Smooth muscle cell (in vitro differentiated cells): ENCODE data around the gene MRPL45. TPM values are rescaled to one million over a fixed set of nuclear protein-coding genes. Genes with fewer than 3 reads are reported as not detected.

Source experiments
- DNase-seq: peaks from one replicate; lab custom pipeline; 2025; ENCODE audit not compliant: unreplicated experiment; lab: John Stamatoyannopoulos, UW
- H2AFZ ChIP-seq: fragments of 200-600 bp; sonication (generic); 2 replicates; pipeline ENCODE4 v1.6.0; 2016; ENCODE audit warnings: antibody characterized with exemption, low read depth, mild to moderate bottlenecking
- H3F3A ChIP-seq: fragments of 200-600 bp; sonication (generic); 2 replicates; pipeline ENCODE4 v1.6.0; 2017; ENCODE audit warnings: antibody characterized with exemption, low read depth
- H3K27ac ChIP-seq: fragments of 200-600 bp; sonication (generic); 2 replicates; pipeline ENCODE4 v1.5.1; 2016; ENCODE audit warnings: low read depth, mild to moderate bottlenecking
- H3K27me3 ChIP-seq: fragments of 200-600 bp; sonication (generic); 2 replicates; pipeline ENCODE4 v1.6.1; 2016; ENCODE audit warnings: low read depth, mild to moderate bottlenecking
- H3K36me3 ChIP-seq: fragments of 200-600 bp; sonication (generic); 2 replicates; pipeline ENCODE4 v1.5.1; 2016; ENCODE audit warnings: low read depth
- H3K4me1 ChIP-seq: fragments of 200-600 bp; sonication (generic); 2 replicates; pipeline ENCODE4 v1.5.1; 2016; ENCODE audit warnings: low read depth
- H3K4me2 ChIP-seq: fragments of 200-600 bp; sonication (generic); 2 replicates; pipeline ENCODE4 v1.6.0; 2016; ENCODE audit warnings: mild to moderate bottlenecking
- H3K4me3 ChIP-seq: fragments of 200-600 bp; sonication (generic); 2 replicates; pipeline ENCODE4 v1.5.1; 2016; ENCODE audit warnings: mild to moderate bottlenecking
- H3K79me2 ChIP-seq: fragments of 200-600 bp; sonication (generic); 2 replicates; pipeline ENCODE4 v1.6.0; 2016; ENCODE audit warnings: low read depth, mild to moderate bottlenecking
- H3K9ac ChIP-seq: fragments of 200-600 bp; sonication (generic); 2 replicates; pipeline ENCODE4 v1.6.0; 2016; ENCODE audit warnings: low read depth
- H3K9me3 ChIP-seq: fragments of 200-600 bp; sonication (generic); replicated peaks from 2 replicates; pipeline ENCODE4 v1.5.1; 2016; ENCODE audit warnings: low read depth
- H4K20me1 ChIP-seq: fragments of 200-600 bp; sonication (generic); 2 replicates; pipeline ENCODE4 v1.6.0; 2016; ENCODE audit warnings: low read depth
- WGBS: methylation state at CpG from one replicate; pipeline ENCODE4 v1.1.7; 2016; ENCODE audit warnings: low lambda C conversion rate; 5-methylcytosine and 5-hydroxymethylcytosine counted together
- polyA plus RNA-seq: library from polyadenylated mRNA; unstranded; fragments of >200 nt; fragmentation: Nextera tagmentation; extraction: Ambion mirVana; gene quantifications from 2 replicates; pipeline ENCODE4 v1.2.1, GENCODE V29; 2016
- total RNA-seq: library from RNA; depleted of rRNA; stranded (reverse); fragments of >200 nt; gene quantifications from 2 replicates; pipeline ENCODE4 v1.2.3, GENCODE V29; 2014
- TF ChIP-seq, protein P1 (sequence below): fragments of 200-600 bp; sonication (generic); IDR thresholded peaks from 2 replicates; pipeline ENCODE4 v1.5.1; 2017; ENCODE audit warnings: borderline replicate concordance, mild to moderate bottlenecking, antibody characterized with exemption; ENCODE audit not compliant: insufficient read depth, poor library complexity, severe bottlenecking

MRPL45 gene
- total and polyA plus RNA-seq, 2 experiments from 2014 or later, result 25.0 to 30.6 TPM

GRCh38 chr17:38341035-38341721 lies 44.2 kb downstream of the MRPL45 start:
- H3K4me1 ChIP-seq, result no peaks in the 10 kb centered on the region
- 66% methylated on average over 5 of the region's 5 CpGs for WGBS
- H3K9ac ChIP-seq, result no peak overlapping the region
- H3K27ac ChIP-seq, result no peak overlapping the region
- no peak overlapping the region for H3K4me3 ChIP-seq
- H3K79me2 ChIP-seq, result no peaks in the 10 kb centered on the region
- H2AFZ ChIP-seq, result no peak overlapping the region
- DNase-seq, result no peak
- peaks cover 5% of the 10 kb centered on the region for H3K27me3 ChIP-seq
- H3K4me2 ChIP-seq, result no peak overlapping the region
- no peaks in the 10 kb centered on the region for H3K36me3 ChIP-seq
- H3F3A ChIP-seq, result no peaks in the 10 kb centered on the region
- TF ChIP-seq, protein P1, sequence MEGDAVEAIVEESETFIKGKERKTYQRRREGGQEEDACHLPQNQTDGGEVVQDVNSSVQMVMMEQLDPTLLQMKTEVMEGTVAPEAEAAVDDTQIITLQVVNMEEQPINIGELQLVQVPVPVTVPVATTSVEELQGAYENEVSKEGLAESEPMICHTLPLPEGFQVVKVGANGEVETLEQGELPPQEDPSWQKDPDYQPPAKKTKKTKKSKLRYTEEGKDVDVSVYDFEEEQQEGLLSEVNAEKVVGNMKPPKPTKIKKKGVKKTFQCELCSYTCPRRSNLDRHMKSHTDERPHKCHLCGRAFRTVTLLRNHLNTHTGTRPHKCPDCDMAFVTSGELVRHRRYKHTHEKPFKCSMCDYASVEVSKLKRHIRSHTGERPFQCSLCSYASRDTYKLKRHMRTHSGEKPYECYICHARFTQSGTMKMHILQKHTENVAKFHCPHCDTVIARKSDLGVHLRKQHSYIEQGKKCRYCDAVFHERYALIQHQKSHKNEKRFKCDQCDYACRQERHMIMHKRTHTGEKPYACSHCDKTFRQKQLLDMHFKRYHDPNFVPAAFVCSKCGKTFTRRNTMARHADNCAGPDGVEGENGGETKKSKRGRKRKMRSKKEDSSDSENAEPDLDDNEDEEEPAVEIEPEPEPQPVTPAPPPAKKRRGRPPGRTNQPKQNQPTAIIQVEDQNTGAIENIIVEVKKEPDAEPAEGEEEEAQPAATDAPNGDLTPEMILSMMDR, result no peak
- no peaks in the 10 kb centered on the region for H3K9me3 ChIP-seq
- H4K20me1 ChIP-seq, result no peaks in the 10 kb centered on the region

DNA sequence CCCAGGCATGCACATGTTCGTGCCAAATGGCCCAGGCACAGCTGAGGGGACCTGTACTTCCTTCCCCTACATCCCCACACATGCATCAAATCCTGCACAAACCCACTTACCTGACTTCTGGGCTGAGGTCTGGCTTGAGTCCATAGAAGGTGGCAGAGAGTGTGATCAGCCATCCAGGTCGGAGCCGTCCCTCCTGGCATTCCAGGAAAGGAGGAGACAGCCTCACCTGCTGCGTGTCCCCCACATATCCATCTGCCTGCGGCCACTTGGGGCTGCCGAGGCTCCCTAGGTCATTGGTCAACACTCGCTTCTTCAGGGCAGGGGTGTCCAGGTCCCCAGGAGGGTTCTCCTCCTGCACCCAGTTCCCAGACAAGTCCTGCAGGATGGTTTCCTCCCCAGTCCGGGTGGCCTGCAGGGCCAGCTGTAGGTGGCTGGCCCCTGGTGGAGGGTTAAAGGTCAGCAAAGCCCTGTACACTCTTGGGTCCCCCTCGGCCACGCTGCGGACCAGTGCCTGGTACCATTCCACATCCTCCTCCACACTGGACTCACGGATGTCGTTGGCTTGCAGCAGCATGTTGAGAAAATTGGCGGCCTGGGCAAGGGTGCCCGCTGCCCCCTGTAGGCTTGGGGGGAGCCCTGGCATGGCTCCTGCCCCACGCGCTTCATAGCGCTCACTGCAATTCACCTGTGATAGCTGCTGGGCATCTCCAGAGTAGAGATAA lies 46.1 kb downstream of the MRPL45 start:
- H3K9ac ChIP-seq, result no peak overlapping the region
- DNase-seq, result no peak
- H4K20me1 ChIP-seq, result no peaks in the 10 kb centered on the region
- WGBS, result 91% methylated on average over 18 of the region's 18 CpGs
- no peak overlapping the region for H3K27ac ChIP-seq
- no peak overlapping the region for H3K4me3 ChIP-seq
- TF ChIP-seq, protein P1, result no peak
- no peaks in the 10 kb centered on the region for H3K4me1 ChIP-seq
- H3K36me3 ChIP-seq, result no peaks in the 10 kb centered on the region
- no peaks in the 10 kb centered on the region for H3K9me3 ChIP-seq
- no peaks in the 10 kb centered on the region for H3K79me2 ChIP-seq
- no peak overlapping the region for H2AFZ ChIP-seq
- H3K27me3 ChIP-seq, result no peaks in the 10 kb centered on the region
- H3F3A ChIP-seq, result no peaks in the 10 kb centered on the region
- no peak overlapping the region for H3K4me2 ChIP-seq

DNA sequence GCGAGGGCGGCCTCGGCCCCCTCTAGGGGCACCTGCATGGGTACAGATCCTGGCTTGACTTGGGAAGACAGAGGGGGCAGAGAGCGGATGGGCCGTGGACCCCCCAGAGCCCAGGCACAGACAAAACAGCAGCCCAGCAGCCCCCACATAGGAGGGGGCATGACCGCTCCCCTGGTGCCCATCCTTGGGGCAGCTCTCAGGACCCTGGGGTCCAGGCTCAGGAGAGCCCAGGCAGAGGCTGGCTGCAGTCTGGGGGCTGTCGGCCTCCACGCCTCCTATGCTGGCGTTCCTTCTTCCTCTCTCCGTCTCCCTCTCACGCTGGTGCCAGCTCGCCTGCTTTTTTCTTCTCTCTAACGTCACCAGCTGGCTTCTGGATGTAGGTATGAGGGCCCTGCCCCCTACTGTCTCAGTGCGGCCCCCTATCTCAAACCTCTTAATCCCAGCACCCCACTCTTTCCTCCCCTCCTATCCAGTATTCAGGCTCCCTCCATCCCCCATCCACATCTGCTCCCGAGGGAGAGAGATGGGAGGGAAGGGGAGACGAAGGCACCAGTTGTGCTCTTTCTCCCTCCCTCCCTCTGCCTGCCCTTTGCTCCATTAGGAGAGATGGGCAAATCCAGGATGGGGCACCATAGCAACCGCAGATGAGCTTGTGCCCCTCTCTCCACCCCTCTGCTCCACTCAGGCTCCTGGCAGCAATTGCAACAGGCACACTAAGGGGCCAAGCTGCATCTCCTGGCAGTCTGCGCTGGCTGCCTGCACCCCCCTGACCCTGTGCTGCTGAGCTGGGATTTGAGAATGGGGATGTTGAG lies 46.8 kb downstream of the MRPL45 start, which contains the start of gene GPR179:
Gene GPR179, minus strand, starts transcription at position 349 of the 812 bp plus-strand sequence. Its CDS starts 167 bp downstream, at position 182.
- Histone ChIP-seq H3K4me3 (no peak within 1 kb of the TSS), H3K27ac (no peak within 1 kb of the TSS), H4K20me1 (no peaks in the 10 kb centered on the region), H3K36me3 (no peaks in the 10 kb centered on the region), H3K9me3 (no peaks in the 10 kb centered on the region), H3K27me3 (no peaks in the 10 kb centered on the region), H3K79me2 (no peaks in the 10 kb centered on the region), H3F3A (no peaks in the 10 kb centered on the region), H3K4me2 (no peak within 1 kb of the TSS), H3K9ac (no peak within 1 kb of the TSS), H2AFZ (no peak within 1 kb of the TSS), H3K4me1 (no peaks in the 10 kb centered on the region)
- no peak for DNase-seq
- WGBS, result 86% methylated on average over 17 of the region's 18 CpGs
- TF ChIP-seq, protein P1, result no peak
